HG03175 (cell line): ENCODE measurements around the gene NAV2.

Source experiments
- ATAC-seq: cut with Tn5 transposase; IDR thresholded peaks from one replicate; pipeline ENCODE4 v1.9.1; 2021; ENCODE audit warnings: mild to moderate bottlenecking, moderate library complexity; ENCODE audit not compliant: unreplicated experiment

The NAV2 gene

GRCh38 chr11:19853016-19853415 is 140.4 kb downstream of the NAV2 start:
- ATAC-seq = no peak

GRCh38 chr11:19853920-19854319 is 141.3 kb downstream of the NAV2 start:
- no peak for ATAC-seq

GRCh38 chr11:19861171-19861570 is 148.5 kb downstream of the NAV2 start:
- no peak for ATAC-seq

- no peak for ATAC-seq
Measured at GRCh38 chr11:19862091-19862490, 149.5 kb downstream of the NAV2 start.

- no peak for ATAC-seq
Measured at GRCh38 chr11:19864141-19865140, 151.8 kb downstream of the NAV2 start.

- ATAC-seq = no peak
Measured at GRCh38 chr11:19866037-19866436, 153.4 kb downstream of the NAV2 start.

GRCh38 chr11:19866521-19866920 is 153.9 kb downstream of the NAV2 start:
- no peak for ATAC-seq

GRCh38 chr11:19867064-19867463 is 154.4 kb downstream of the NAV2 start:
- ATAC-seq = no peak

- no peak for ATAC-seq
Measured at GRCh38 chr11:19868281-19868821, 155.7 kb downstream of the NAV2 start.

GRCh38 chr11:19868871-19869270 is 156.2 kb downstream of the NAV2 start:
- ATAC-seq = no peak

- ATAC-seq = no peak
Measured at GRCh38 chr11:19869466-19869865, 156.8 kb downstream of the NAV2 start.

GRCh38 chr11:19869946-19870589 is 157.4 kb downstream of the NAV2 start:
- ATAC-seq = no peak

GRCh38 chr11:19871531-19871930 is 158.9 kb downstream of the NAV2 start:
- no peak for ATAC-seq

GRCh38 chr11:19872512-19873145 is 160.0 kb downstream of the NAV2 start:
- no peak for ATAC-seq

GRCh38 chr11:19873730-19874129 is 161.1 kb downstream of the NAV2 start:
- no peak for ATAC-seq

- no peak for ATAC-seq
Measured at GRCh38 chr11:19874266-19874665, 161.6 kb downstream of the NAV2 start.

GRCh38 chr11:19876750-19877149 is 164.1 kb downstream of the NAV2 start:
- ATAC-seq = no peak

- ATAC-seq = no peak
Measured at GRCh38 chr11:19878520-19878919, 165.9 kb downstream of the NAV2 start.

- ATAC-seq = no peak
Measured at GRCh38 chr11:19879307-19880087, 166.9 kb downstream of the NAV2 start.

GRCh38 chr11:19880088-19880345 is 167.4 kb downstream of the NAV2 start:
- no peak for ATAC-seq

GRCh38 chr11:19881177-19881576 is 168.5 kb downstream of the NAV2 start:
- no peak for ATAC-seq
